Measurements from ENCODE around the gene HOXA11. TPM values are rescaled to one million over a fixed set of nuclear protein-coding genes. Genes with fewer than 3 reads are reported as not detected.

Gene HOXA11
- total and polyA plus RNA-seq, 10 of the 15 experiments (the other 5 are each of a cell fraction or from before 2014, with no cell fraction given), result not detected

GRCh38 chr7:27224983-27225934 is 40.2 kb upstream of the HOXA11 start:
- Histone ChIP-seq H3K9me3 (replicated peaks; ENCODE audit: control insufficient read depth, insufficient read depth, low read length) (no peaks in the 10 kb centered on the region), H3K27me3 (replicated peaks in 1 of 2; ENCODE audit: control insufficient read depth in 2 of 2, insufficient read depth in 2 of 2, low read length in 1 of 2) (peaks cover 3 to 9% of the 10 kb centered on the region in 2 experiments), H3K27ac (ENCODE audit: control insufficient read depth, insufficient read depth) (no peak overlapping the region), H4K20me1 (ENCODE audit: control insufficient read depth, insufficient read depth) (no peaks in the 10 kb centered on the region), H3K9ac (ENCODE audit: control insufficient read depth, insufficient read depth, low read length) (no peak overlapping the region), H3K79me2 (ENCODE audit: control insufficient read depth, insufficient read depth, low read length) (no peaks in the 10 kb centered on the region), H2AFZ (ENCODE audit: control insufficient read depth, low read depth, low read length) (no peak overlapping the region), H3K36me3 (ENCODE audit: control insufficient read depth in 2 of 2, insufficient read depth in 2 of 2, low read length in 1 of 2) (no peaks in the 10 kb centered on the region), H3K4me3 (no peak overlapping the region), H3K4me2 (ENCODE audit: control insufficient read depth, insufficient read depth) (no peak overlapping the region), H3K4me1 (ENCODE audit: control insufficient read depth, insufficient read depth, low read length) (no peaks in the 10 kb centered on the region)
- WGBS (ENCODE audit: insufficient coverage, insufficient replicate concordance, low lambda C conversion rate, missing lambda C conversion rate), result 33% methylated on average over 59 of the region's 61 CpGs
- DNase-seq (ENCODE audit: low read depth, low spot score) (no peak), ATAC-seq (no peak), FAIRE-seq (no peak)
- SMC1A ChIA-PET (ENCODE audit: uncharacterized antibody, unreplicated experiment), result no interaction called here
- POLR2A ChIA-PET, result no interaction called here
- in situ Hi-C loops (cut with MboI), result no loop called here
- intact Hi-C loops (cut with micrococcal nuclease; ENCODE audit: unreplicated experiment), result no loop called here
- RAD21 ChIA-PET (ENCODE audit: unreplicated experiment), result no interaction called here
- BruUV-seq (replicated peaks), result no TSS peak
- CTCF ChIA-PET, result interaction anchor here (0.8 kb wide), 1 partner anchor 29 kb away, joined by 3 read pairs; no protein-coding TSS in a partner anchor
- TF ChIP-seq GATAD2B (conservative IDR thresholded peaks at IDR 0.05; ENCODE audit: low read depth) (no peak), USF2 (IDR thresholded peaks at IDR 0.05; ENCODE audit: borderline replicate concordance, low read depth, low read length) (no peak), RUNX3 (IDR thresholded peaks at IDR 0.05; ENCODE audit: low read length) (no peak), EED (IDR thresholded peaks at IDR 0.05; ENCODE audit: low read depth) (no peak), TCF3 (IDR thresholded peaks at IDR 0.05; ENCODE audit: borderline replicate concordance, insufficient read depth, low read depth, low read length) (no peak), SKIL (IDR thresholded peaks at IDR 0.05; ENCODE audit: low read depth, poor library complexity, severe bottlenecking) (no peak), SREBF2 (IDR thresholded peaks at IDR 0.05; ENCODE audit: low read length) (no peak), CUX1 (IDR thresholded peaks at IDR 0.05; ENCODE audit: insufficient replicate concordance, low read depth, low read length) (no peak), POLR2AphosphoS2 (IDR thresholded peaks at IDR 0.05; ENCODE audit: low read depth, low read length) (no peak), TCF7 (IDR thresholded peaks at IDR 0.05; ENCODE audit: borderline replicate concordance) (no peak), ZBTB4 (CRISPR knock-in tag; IDR thresholded peaks at IDR 0.05) (no peak)
